IMR-90 (cell line): Measurements from ENCODE around the gene HHIPL1. TPM values are rescaled to one million over a fixed set of nuclear protein-coding genes. Genes with fewer than 3 reads are reported as not detected.

ENCODE experiments used
- ATAC-seq: fragments of 200-7000 bp; cut with Tn5 transposase; 2 replicates; pipeline ENCODE4 v1.9.1; 2020; ENCODE audit warnings: low read depth, mild to moderate bottlenecking, moderate library complexity
- BruUV-seq: library from RNA; stranded (reverse); fragments of 400-500 nt; replicated peaks from 2 replicates; lab custom pipeline; 2021; lab: Mats Ljungman, UMichigan
- CTCF ChIA-PET: fragments of 300-600 bp; formaldehyde crosslinking; extraction: SDS; loops from one replicate; lab custom pipeline; 2021; ENCODE audit warnings: antibody characterized with exemption; lab: Yijun Ruan, JAX
- POLR2A ChIA-PET: fragments of 300-600 bp; sonication (Branson Sonifier 250); formaldehyde crosslinking; loops from one replicate; lab custom pipeline; 2022; ENCODE audit warnings: antibody characterized with exemption; ENCODE audit not compliant: unreplicated experiment; lab: Charles Lee
- DNase-seq: peaks from one replicate; pipeline ENCODE4 v3.0.0; 2013
- H2AFZ ChIP-seq: replicated peaks from 2 replicates; pipeline ENCODE3; 2013; ENCODE audit warnings: low read length, mild to moderate bottlenecking; ENCODE audit not compliant: poor library complexity
- H2AK5ac ChIP-seq: 2 replicates; pipeline ENCODE4 v1.6.1; 2013; ENCODE audit warnings: low read depth, low read length, inconsistent platforms
- H2AK9ac ChIP-seq: replicated peaks from 2 replicates; pipeline ENCODE3; 2013; ENCODE audit warnings: mild to moderate bottlenecking, low read depth, low read length, moderate library complexity; ENCODE audit not compliant: poor library complexity
- H2BK120ac ChIP-seq: 2 replicates; pipeline ENCODE4 v1.6.1; 2013; ENCODE audit warnings: low read depth, low read length, inconsistent platforms
- H2BK15ac ChIP-seq: 3 replicates; pipeline ENCODE4 v1.6.1; 2013; ENCODE audit warnings: low read depth, low read length, inconsistent platforms
- H2BK20ac ChIP-seq: 2 replicates; pipeline ENCODE4 v1.6.1; 2013; ENCODE audit warnings: low read depth, mild to moderate bottlenecking, inconsistent platforms, low read length, moderate library complexity
- H2BK5ac ChIP-seq: 2 replicates; pipeline ENCODE4 v1.6.1; 2013; ENCODE audit warnings: mild to moderate bottlenecking, low read depth, low read length, inconsistent platforms; ENCODE audit not compliant: poor library complexity, severe bottlenecking
- H3K14ac ChIP-seq: replicated peaks from 2 replicates; pipeline ENCODE4 v1.6.1; 2013; ENCODE audit warnings: low read depth, low read length, inconsistent platforms
- H3K18ac ChIP-seq: 2 replicates; pipeline ENCODE4 v1.6.1; 2013; ENCODE audit warnings: low read depth, low read length, control low read depth
- H3K23ac ChIP-seq: 2 replicates; pipeline ENCODE4 v1.6.1; 2013; ENCODE audit warnings: low read depth, low read length, inconsistent platforms
- H3K27ac ChIP-seq: 2 replicates; pipeline ENCODE4 v1.5.1; 2013; ENCODE audit warnings: mild to moderate bottlenecking, control low read depth, low read length; ENCODE audit not compliant: insufficient read depth
- H3K27me3 ChIP-seq: 2 replicates; pipeline ENCODE4 v1.6.1; 2013; ENCODE audit warnings: low read length; ENCODE audit not compliant: control insufficient read depth, insufficient read depth
- H3K36me3 ChIP-seq: 2 replicates; pipeline ENCODE4 v1.6.1; 2013; ENCODE audit warnings: low read length, mixed read lengths; ENCODE audit not compliant: control insufficient read depth, insufficient read depth
- H3K4ac ChIP-seq: 2 replicates; pipeline ENCODE4 v1.6.1; 2013; ENCODE audit warnings: low read depth, low read length, inconsistent platforms
- H3K4me1 ChIP-seq: 2 replicates; pipeline ENCODE4 v1.6.1; 2013; ENCODE audit warnings: low read length, mixed read lengths; ENCODE audit not compliant: control insufficient read depth, insufficient read depth
- H3K4me2 ChIP-seq: 2 replicates; pipeline ENCODE4 v1.6.1; 2013; ENCODE audit warnings: low read depth, mild to moderate bottlenecking, control low read depth, low read length, moderate library complexity
- H3K4me3 ChIP-seq: 2 replicates; pipeline ENCODE4 v1.5.1; 2013; ENCODE audit warnings: low read depth, mild to moderate bottlenecking, control low read depth, low read length, moderate library complexity; ENCODE audit not compliant: insufficient read depth
- H3K56ac ChIP-seq: 2 replicates; pipeline ENCODE4 v1.6.1; 2013; ENCODE audit warnings: low read length, inconsistent platforms; ENCODE audit not compliant: insufficient read depth; ENCODE audit errors: extremely low read depth
- H3K79me1 ChIP-seq, 2 experiments: 2 replicates each; pipeline ENCODE4 v1.6.1; 2013; ENCODE audit warnings: low read length in 2 of 2, inconsistent platforms in 1 of 2, low read depth in 1 of 2
- H3K9ac ChIP-seq: 2 replicates; pipeline ENCODE4 v1.6.1; 2013; ENCODE audit warnings: low read depth, low read length, control low read depth
- H3K9me1 ChIP-seq: 2 replicates; pipeline ENCODE4 v1.6.1; 2013; ENCODE audit warnings: low read length, inconsistent platforms; ENCODE audit not compliant: insufficient read depth
- H3K9me3 ChIP-seq: 2 replicates; pipeline ENCODE4 v1.6.1; 2013; ENCODE audit warnings: low read length; ENCODE audit not compliant: control insufficient read depth, insufficient read depth
- H4K20me1 ChIP-seq: 2 replicates; pipeline ENCODE4 v1.6.1; 2013; ENCODE audit warnings: low read length, inconsistent platforms; ENCODE audit not compliant: insufficient read depth
- H4K5ac ChIP-seq: 2 replicates; pipeline ENCODE4 v1.6.1; 2013; ENCODE audit warnings: mild to moderate bottlenecking, low read depth, low read length, control low read depth
- H4K8ac ChIP-seq, 2 experiments: 2 replicates each; pipeline ENCODE4 v1.6.1; 2013; ENCODE audit warnings: low read depth in 2 of 2, low read length in 2 of 2, control low read depth in 1 of 2, inconsistent platforms in 1 of 2
- H4K91ac ChIP-seq: 2 replicates; pipeline ENCODE4 v1.6.1; 2013; ENCODE audit warnings: low read depth, low read length, inconsistent platforms; ENCODE audit not compliant: insufficient read depth
- BHLHE40 ChIP-seq: fragments of 150-350 bp; IDR thresholded peaks from 2 replicates; pipeline ENCODE4 v1.6.1; 2016; ENCODE audit warnings: mild to moderate bottlenecking, low read depth, low read length
- MXI1 ChIP-seq: IDR thresholded peaks from 2 replicates; pipeline ENCODE4 v1.6.1; 2012; ENCODE audit warnings: low read depth, mild to moderate bottlenecking, low read length, moderate library complexity, borderline replicate concordance
- WGBS, 2 experiments: methylation state at CpG; one replicate each; pipeline versions ENCODE4 v1.1.5 to v1.1.7; 2013; ENCODE audit warnings: missing lambda C conversion rate in 2 of 2; ENCODE audit not compliant: insufficient read length in 1 of 2; ENCODE audit errors: extremely low coverage in 2 of 2; 5-methylcytosine and 5-hydroxymethylcytosine counted together
- dilution Hi-C: fragments of 300-500 bp; cut with HindIII; formaldehyde crosslinking; loops from one replicate; pipeline ENCODE4 v1.14.3; 2018; ENCODE audit warnings: low sequenced_read_pairs; ENCODE audit not compliant: unreplicated experiment
- in situ Hi-C: fragments of 300-500 bp; cut with MboI; formaldehyde crosslinking; loops from 3 replicates; pipeline ENCODE4 v1.14.3; 2019; ENCODE audit warnings: low sequenced_read_pairs, inconsistent platforms, mixed read lengths
- intact Hi-C: fragments of 100-400 bp; cut with micrococcal nuclease; formaldehyde crosslinking; loops from 2 replicates; pipeline ENCODE4 v1.10.0; 2022
- polyA plus RNA-seq, 3 experiments: library from polyadenylated mRNA; depleted of rRNA; stranded (reverse); fragments of >200 nt; gene quantifications; 2 replicates each; pipeline ENCODE4 v1.2.3, GENCODE V29; 2012; ENCODE audit warnings: low replicate concordance in 1 of 3
- total RNA-seq: library from RNA; depleted of rRNA; stranded (reverse); fragments of >200 nt; gene quantifications from 2 replicates; pipeline ENCODE4 v1.2.3, GENCODE V29; 2012

The HHIPL1 gene
- total and polyA plus RNA-seq, 2 of the 4 experiments (the other 2 are of a cell fraction), result 0.65 to 0.72 TPM

- H2BK120ac ChIP-seq, result no peak overlapping the region
- no peak overlapping the region for H3K56ac ChIP-seq
- H3K4ac ChIP-seq, result no peak overlapping the region
- ChIA-PET POLR2A (no interaction called here), CTCF (no interaction called here)
- no peak for ATAC-seq
- no peak overlapping the region for H3K9ac ChIP-seq
- H3K4me2 ChIP-seq, result no peak overlapping the region
- in situ Hi-C loops (no loop called here), intact Hi-C loops (no loop called here), dilution Hi-C loops (no loop called here)
- no peak overlapping the region for H4K8ac ChIP-seq
- no peak for TF ChIP-seq BHLHE40
- no peak for TF ChIP-seq MXI1
- H4K5ac ChIP-seq, result no peak overlapping the region
- H2BK15ac ChIP-seq, result no peak overlapping the region
- H2AK5ac ChIP-seq, result no peak overlapping the region
- peaks cover 17% of the 10 kb centered on the region for H3K9me3 ChIP-seq
- H4K20me1 ChIP-seq, result no peaks in the 10 kb centered on the region
- no peak overlapping the region for H2AK9ac ChIP-seq
- no peak overlapping the region for H3K18ac ChIP-seq
- H3K14ac ChIP-seq, result no peak overlapping the region
- H3K36me3 ChIP-seq, result no peaks in the 10 kb centered on the region
- H3K4me3 ChIP-seq, result no peak overlapping the region
- no peaks in the 10 kb centered on the region; the same call in 1 of the 2 replicates for H3K4me1 ChIP-seq
- peak overlapping the region; percentile 27 for H2AFZ ChIP-seq
- H2BK5ac ChIP-seq, result no peak overlapping the region
- no peak overlapping the region for H2BK20ac ChIP-seq
- WGBS, 2 experiments, result 100% methylated on average over 1 of the region's 9 CpGs; no CpG with 5 or more reads in 1 of the 2 experiments
- H3K23ac ChIP-seq, result no peak overlapping the region
- no peak overlapping the region for H4K91ac ChIP-seq
- no peak for DNase-seq
- no peak overlapping the region for H3K27ac ChIP-seq
- BruUV-seq, result no TSS peak
- no peaks in the 10 kb centered on the region for H3K79me1 ChIP-seq
- H3K27me3 ChIP-seq, result peaks cover 12% of the 10 kb centered on the region; the same call in 1 of the 2 replicates
- no peaks in the 10 kb centered on the region for H3K9me1 ChIP-seq
Measured at GRCh38 chr14:99674064-99674650, 29.2 kb downstream of the HHIPL1 start.
